OCI-LY1 (cell line): ENCODE data around the gene RNF25.

Experiments
- H2AFZ ChIP-seq: fragments of 200-600 bp; sonication (generic), shearing (Covaris generic); 2 replicates; pipeline ENCODE4 v1.6.0; 2014; ENCODE audit warnings: antibody characterized with exemption, mild to moderate bottlenecking, low read length
- H3F3A ChIP-seq: fragments of 200-600 bp; sonication (generic), shearing (Covaris generic); 2 replicates; pipeline ENCODE4 v1.6.0; 2014; ENCODE audit warnings: mild to moderate bottlenecking, antibody characterized with exemption, low read length, moderate library complexity; ENCODE audit not compliant: insufficient read depth
- H3K27ac ChIP-seq: fragments of 200-600 bp; sonication (generic); 2 replicates; pipeline ENCODE4 v1.5.1; 2014; ENCODE audit warnings: low read length, mixed run types, mild to moderate bottlenecking, low read depth; ENCODE audit not compliant: poor library complexity, severe bottlenecking
- H3K27me3 ChIP-seq: fragments of 200-600 bp; sonication (generic); 2 replicates; pipeline ENCODE4 v1.6.0; 2014; ENCODE audit warnings: antibody characterized with exemption, mild to moderate bottlenecking, low read length, moderate library complexity; ENCODE audit not compliant: insufficient read depth
- H3K36me3 ChIP-seq: fragments of 200-600 bp; sonication (generic); 2 replicates; pipeline ENCODE4 v1.6.1; 2014; ENCODE audit warnings: mild to moderate bottlenecking, antibody characterized with exemption, low read length, moderate library complexity, mixed read lengths; ENCODE audit not compliant: insufficient read depth
- H3K4me1 ChIP-seq: fragments of 200-600 bp; sonication (generic); 2 replicates; pipeline ENCODE4 v1.5.1; 2014; ENCODE audit warnings: mild to moderate bottlenecking, low read length, moderate library complexity; ENCODE audit not compliant: insufficient read depth, severe bottlenecking
- H3K4me2 ChIP-seq: fragments of 200-600 bp; sonication (generic), shearing (Covaris generic); 2 replicates; pipeline ENCODE4 v1.6.1; 2014; ENCODE audit warnings: low read length
- H3K4me3 ChIP-seq: fragments of 200-600 bp; sonication (generic); 2 replicates; pipeline ENCODE4 v1.5.1; 2014; ENCODE audit warnings: low read length, low read depth, mild to moderate bottlenecking, mixed read lengths; ENCODE audit not compliant: poor library complexity, severe bottlenecking
- H3K79me2 ChIP-seq: fragments of 200-600 bp; shearing (Covaris generic); 2 replicates; pipeline ENCODE4 v1.6.1; 2016; ENCODE audit warnings: mixed run types, low read length, mixed read lengths; ENCODE audit not compliant: insufficient read depth
- H3K9ac ChIP-seq: fragments of 200-600 bp; sonication (generic), shearing (Covaris generic); 2 replicates; pipeline ENCODE4 v1.6.1; 2014; ENCODE audit warnings: mild to moderate bottlenecking, low read length, mixed read lengths
- H3K9me2 ChIP-seq: fragments of 200-600 bp; sonication (generic), shearing (Covaris generic); 2 replicates; pipeline ENCODE4 v1.6.1; 2014; ENCODE audit warnings: low read depth, mild to moderate bottlenecking, low read length, mixed read lengths
- H3K9me3 ChIP-seq: fragments of 200-600 bp; shearing (Covaris generic); 2 replicates; pipeline ENCODE4 v1.6.1; 2014; ENCODE audit warnings: low read length, mixed read lengths
- H4K20me1 ChIP-seq: fragments of 200-600 bp; sonication (generic), shearing (Covaris generic); 2 replicates; pipeline ENCODE4 v1.6.0; 2016; ENCODE audit warnings: mild to moderate bottlenecking, low read length; ENCODE audit not compliant: insufficient read depth
- CTCF ChIP-seq: fragments of 200-600 bp; sonication (generic), shearing (Covaris generic); IDR thresholded peaks from 2 replicates; pipeline ENCODE4 v1.5.1; 2017; ENCODE audit warnings: mild to moderate bottlenecking, antibody characterized with exemption, low read length, moderate library complexity, mixed read lengths
- EZH2 ChIP-seq: fragments of 200-600 bp; sonication (generic), shearing (Covaris generic); IDR thresholded peaks from 2 replicates; pipeline ENCODE4 v1.8.0; 2017; ENCODE audit warnings: borderline replicate concordance, mixed run types, mild to moderate bottlenecking, antibody characterized with exemption, low read length, moderate library complexity, mixed read lengths

The RNF25 gene

DNA sequence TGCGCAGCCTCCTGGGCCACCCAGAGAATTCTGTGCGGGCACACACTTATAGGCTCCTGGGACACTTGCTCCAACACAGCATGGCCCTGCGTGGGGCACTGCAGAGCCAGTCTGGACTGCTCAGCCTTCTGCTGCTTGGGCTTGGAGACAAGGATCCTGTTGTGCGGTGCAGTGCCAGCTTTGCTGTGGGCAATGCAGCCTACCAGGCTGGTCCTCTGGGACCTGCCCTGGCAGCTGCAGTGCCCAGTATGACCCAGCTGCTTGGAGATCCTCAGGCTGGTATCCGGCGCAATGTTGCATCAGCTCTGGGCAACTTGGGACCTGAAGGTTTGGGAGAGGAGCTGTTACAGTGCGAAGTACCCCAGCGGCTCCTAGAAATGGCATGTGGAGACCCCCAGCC lies 27.1 kb upstream of the RNF25 start:
- H3K4me1 ChIP-seq, result no peaks in the 10 kb centered on the region
- H3K27me3 ChIP-seq, result no peaks in the 10 kb centered on the region
- no peaks in the 10 kb centered on the region for H3K79me2 ChIP-seq
- no peaks in the 10 kb centered on the region for H3K36me3 ChIP-seq
- H3K9me2 ChIP-seq, result no peaks in the 10 kb centered on the region
- H3K27ac ChIP-seq, result no peak overlapping the region
- no peaks in the 10 kb centered on the region for H4K20me1 ChIP-seq
- H3K9me3 ChIP-seq, result no peaks in the 10 kb centered on the region
- no peak overlapping the region for H3K4me2 ChIP-seq
- H2AFZ ChIP-seq, result no peak overlapping the region
- H3K4me3 ChIP-seq, result no peak overlapping the region
- no peak overlapping the region for H3K9ac ChIP-seq
- no peaks in the 10 kb centered on the region for H3F3A ChIP-seq
- TF ChIP-seq CTCF (no peak), EZH2 (no peak)

GRCh38 chr2:218694405-218695145 lies 22.8 kb upstream of the RNF25 start:
- H3K9me3 ChIP-seq, result no peaks in the 10 kb centered on the region
- no peaks in the 10 kb centered on the region for H3K27me3 ChIP-seq
- H2AFZ ChIP-seq, result no peak overlapping the region
- no peaks in the 10 kb centered on the region for H4K20me1 ChIP-seq
- TF ChIP-seq EZH2 (no peak), CTCF (no peak)
- H3K79me2 ChIP-seq, result no peaks in the 10 kb centered on the region
- H3K4me3 ChIP-seq, result no peak overlapping the region
- H3K27ac ChIP-seq, result no peak overlapping the region
- no peaks in the 10 kb centered on the region for H3K9me2 ChIP-seq
- no peak overlapping the region for H3K9ac ChIP-seq
- no peaks in the 10 kb centered on the region for H3F3A ChIP-seq
- H3K36me3 ChIP-seq, result peaks cover 4% of the 10 kb centered on the region; the same call in 1 of the 2 replicates
- H3K4me2 ChIP-seq, result no peak overlapping the region
- no peaks in the 10 kb centered on the region for H3K4me1 ChIP-seq

DNA sequence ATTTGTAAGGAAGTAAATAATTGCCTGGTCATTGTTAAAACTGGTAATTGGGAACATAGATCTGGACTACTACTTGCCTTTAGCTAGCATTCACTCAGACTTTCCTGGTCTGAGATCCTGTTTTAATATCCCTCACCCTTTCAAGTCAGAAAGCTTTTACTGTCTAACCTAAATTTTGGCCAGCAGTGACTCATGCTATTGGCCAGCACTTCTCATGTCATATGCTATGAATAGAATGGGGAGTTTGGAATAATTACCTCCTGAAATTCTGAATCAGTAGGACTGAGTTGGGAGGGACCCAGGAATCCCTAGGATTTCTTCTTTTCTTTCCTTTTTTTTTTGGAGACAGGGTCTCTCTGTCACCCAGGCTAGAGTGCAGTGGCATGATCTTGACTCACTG lies 19.4 kb upstream of the RNF25 start:
- TF ChIP-seq EZH2 (no peak), CTCF (no peak)
- no peak overlapping the region for H3K27ac ChIP-seq
- H3K4me1 ChIP-seq, result no peaks in the 10 kb centered on the region
- no peaks in the 10 kb centered on the region for H3K9me2 ChIP-seq
- H3F3A ChIP-seq, result no peaks in the 10 kb centered on the region
- no peaks in the 10 kb centered on the region for H3K27me3 ChIP-seq
- H3K36me3 ChIP-seq, result peaks cover 4% of the 10 kb centered on the region; the same call in 1 of the 2 replicates
- H3K4me3 ChIP-seq, result no peak overlapping the region
- no peak overlapping the region for H3K4me2 ChIP-seq
- no peak overlapping the region for H3K9ac ChIP-seq
- no peak overlapping the region for H2AFZ ChIP-seq
- H3K9me3 ChIP-seq, result no peaks in the 10 kb centered on the region
- no peaks in the 10 kb centered on the region for H3K79me2 ChIP-seq
- no peaks in the 10 kb centered on the region for H4K20me1 ChIP-seq
